PFSK-1 (cell line): ENCODE results near the gene CTNNA3.
A peak's percentile ranks its signal among the peaks of the same experiment; 100 is the strongest.

Experiments
- FOXP2 ChIP-seq: optimal IDR thresholded peaks from 2 replicates; pipeline ENCODE3; 2011; ENCODE audit warnings: borderline replicate concordance, control low read depth, inconsistent platforms; ENCODE audit not compliant: insufficient read depth; ENCODE audit errors: extremely low read length, extremely low read depth
- POLR2AphosphoS5 ChIP-seq: IDR thresholded peaks from 2 replicates; pipeline ENCODE4 v1.6.1; 2012; ENCODE audit warnings: low read depth, mild to moderate bottlenecking, control low read depth, low read length, moderate library complexity
- SIN3A ChIP-seq: IDR thresholded peaks from 2 replicates; pipeline ENCODE4 v1.6.1; 2012; ENCODE audit warnings: mild to moderate bottlenecking, low read length, moderate library complexity, borderline replicate concordance; ENCODE audit not compliant: insufficient read depth
- TAF1 ChIP-seq: IDR thresholded peaks from 2 replicates; pipeline ENCODE4 v1.6.1; 2012; ENCODE audit warnings: low read length, control low read depth, borderline replicate concordance; ENCODE audit not compliant: insufficient read depth
- TF ChIP-seq, protein P1 (sequence below), 2 experiments: IDR thresholded peaks; 2 replicates each; pipeline versions ENCODE4 v1.6.1 to v1.8.0; 2011 to 2012; ENCODE audit warnings: low read depth in 2 of 2, low read length in 2 of 2, control low read depth in 1 of 2, inconsistent platforms in 1 of 2, mild to moderate bottlenecking in 1 of 2, moderate library complexity in 1 of 2; ENCODE audit not compliant: insufficient read depth in 1 of 2

Gene CTNNA3

DNA sequence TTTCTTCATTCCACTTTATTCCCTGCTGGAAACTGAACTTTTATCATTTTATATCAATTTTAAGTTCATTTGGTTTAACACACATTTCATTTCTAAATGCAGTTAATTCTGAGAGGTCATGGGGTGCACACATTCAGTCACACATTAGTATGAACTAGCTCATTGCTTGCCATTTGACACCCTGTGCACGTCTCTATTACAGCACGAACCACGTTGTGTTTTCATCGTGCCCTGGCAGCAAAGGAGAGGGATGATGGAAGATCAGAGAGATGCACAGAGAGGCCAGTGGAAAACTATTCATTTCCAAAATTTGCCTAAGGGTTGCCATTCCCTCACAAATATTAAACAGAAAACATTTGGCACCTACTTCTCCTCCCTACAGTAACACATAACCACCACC is 45.4 kb downstream of the CTNNA3 start:
- no peak for TF ChIP-seq TAF1
- TF ChIP-seq, protein P1, sequence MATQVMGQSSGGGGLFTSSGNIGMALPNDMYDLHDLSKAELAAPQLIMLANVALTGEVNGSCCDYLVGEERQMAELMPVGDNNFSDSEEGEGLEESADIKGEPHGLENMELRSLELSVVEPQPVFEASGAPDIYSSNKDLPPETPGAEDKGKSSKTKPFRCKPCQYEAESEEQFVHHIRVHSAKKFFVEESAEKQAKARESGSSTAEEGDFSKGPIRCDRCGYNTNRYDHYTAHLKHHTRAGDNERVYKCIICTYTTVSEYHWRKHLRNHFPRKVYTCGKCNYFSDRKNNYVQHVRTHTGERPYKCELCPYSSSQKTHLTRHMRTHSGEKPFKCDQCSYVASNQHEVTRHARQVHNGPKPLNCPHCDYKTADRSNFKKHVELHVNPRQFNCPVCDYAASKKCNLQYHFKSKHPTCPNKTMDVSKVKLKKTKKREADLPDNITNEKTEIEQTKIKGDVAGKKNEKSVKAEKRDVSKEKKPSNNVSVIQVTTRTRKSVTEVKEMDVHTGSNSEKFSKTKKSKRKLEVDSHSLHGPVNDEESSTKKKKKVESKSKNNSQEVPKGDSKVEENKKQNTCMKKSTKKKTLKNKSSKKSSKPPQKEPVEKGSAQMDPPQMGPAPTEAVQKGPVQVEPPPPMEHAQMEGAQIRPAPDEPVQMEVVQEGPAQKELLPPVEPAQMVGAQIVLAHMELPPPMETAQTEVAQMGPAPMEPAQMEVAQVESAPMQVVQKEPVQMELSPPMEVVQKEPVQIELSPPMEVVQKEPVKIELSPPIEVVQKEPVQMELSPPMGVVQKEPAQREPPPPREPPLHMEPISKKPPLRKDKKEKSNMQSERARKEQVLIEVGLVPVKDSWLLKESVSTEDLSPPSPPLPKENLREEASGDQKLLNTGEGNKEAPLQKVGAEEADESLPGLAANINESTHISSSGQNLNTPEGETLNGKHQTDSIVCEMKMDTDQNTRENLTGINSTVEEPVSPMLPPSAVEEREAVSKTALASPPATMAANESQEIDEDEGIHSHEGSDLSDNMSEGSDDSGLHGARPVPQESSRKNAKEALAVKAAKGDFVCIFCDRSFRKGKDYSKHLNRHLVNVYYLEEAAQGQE (IDR thresholded peaks at IDR 0.05; ENCODE audit: insufficient read depth in 1 of 2, low read depth in 2 of 2, low read length in 2 of 2) = no peak
- no peak for TF ChIP-seq FOXP2
- no peak for TF ChIP-seq POLR2AphosphoS5
- TF ChIP-seq SIN3A = no peak

DNA sequence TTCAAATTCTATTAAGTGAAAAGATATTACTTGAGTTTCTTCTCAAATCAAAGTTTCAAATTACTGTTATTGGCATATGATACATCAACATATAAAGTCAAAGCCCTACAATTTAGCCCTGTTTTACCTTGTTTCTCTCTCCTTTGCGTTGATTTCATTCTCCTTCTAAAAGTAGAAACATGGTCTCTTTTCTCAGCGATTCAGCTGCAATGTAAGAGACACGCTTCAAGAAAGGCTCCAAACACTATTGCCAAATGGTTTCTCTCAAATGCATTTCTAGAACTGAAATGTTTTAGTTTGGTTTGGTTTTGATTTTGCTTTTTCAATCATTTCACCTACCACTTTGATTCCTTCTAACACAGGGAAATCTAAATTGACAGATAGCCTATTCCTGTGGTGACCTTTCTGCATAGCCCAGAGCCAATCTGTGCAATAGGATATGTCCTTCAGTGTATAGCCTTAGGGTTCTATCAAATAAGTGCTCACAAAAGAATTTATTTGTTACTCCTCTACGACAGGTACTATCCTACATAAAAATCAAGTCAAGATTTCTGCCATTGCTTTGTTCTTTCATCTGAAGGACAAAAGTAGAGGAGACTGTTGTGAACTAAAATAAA is 47.3 kb downstream of the CTNNA3 start:
- TF ChIP-seq TAF1 (no peak), FOXP2 (no peak), SIN3A (no peak), POLR2AphosphoS5 (no peak)
- TF ChIP-seq, protein P1 (IDR thresholded peaks at IDR 0.05; ENCODE audit: insufficient read depth in 1 of 2, low read depth in 2 of 2, low read length in 2 of 2) = no peak

DNA sequence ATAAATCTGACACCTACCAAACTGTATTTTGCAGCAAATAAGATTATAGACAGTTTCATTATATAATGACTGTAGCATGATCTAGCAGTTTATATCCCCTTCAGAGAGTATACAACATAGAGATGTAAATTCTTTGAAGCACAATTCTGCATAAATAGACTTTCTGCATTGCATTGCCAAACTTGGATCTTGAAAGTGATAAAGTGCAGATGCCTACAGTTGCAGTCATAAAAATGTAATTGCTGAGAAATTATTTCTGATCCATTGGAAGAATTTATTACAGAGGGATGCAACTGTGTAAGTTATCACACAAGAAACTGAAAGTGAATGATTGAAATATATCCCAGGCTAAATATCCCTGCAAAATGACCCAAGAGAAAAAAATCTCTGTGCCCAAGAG is 65.1 kb downstream of the CTNNA3 start:
- TF ChIP-seq SIN3A (no peak), TAF1 (no peak), POLR2AphosphoS5 (no peak), FOXP2 (no peak)
- TF ChIP-seq, protein P1 (IDR thresholded peaks at IDR 0.05; ENCODE audit: insufficient read depth in 1 of 2, low read depth in 2 of 2, low read length in 2 of 2) = no peak

DNA sequence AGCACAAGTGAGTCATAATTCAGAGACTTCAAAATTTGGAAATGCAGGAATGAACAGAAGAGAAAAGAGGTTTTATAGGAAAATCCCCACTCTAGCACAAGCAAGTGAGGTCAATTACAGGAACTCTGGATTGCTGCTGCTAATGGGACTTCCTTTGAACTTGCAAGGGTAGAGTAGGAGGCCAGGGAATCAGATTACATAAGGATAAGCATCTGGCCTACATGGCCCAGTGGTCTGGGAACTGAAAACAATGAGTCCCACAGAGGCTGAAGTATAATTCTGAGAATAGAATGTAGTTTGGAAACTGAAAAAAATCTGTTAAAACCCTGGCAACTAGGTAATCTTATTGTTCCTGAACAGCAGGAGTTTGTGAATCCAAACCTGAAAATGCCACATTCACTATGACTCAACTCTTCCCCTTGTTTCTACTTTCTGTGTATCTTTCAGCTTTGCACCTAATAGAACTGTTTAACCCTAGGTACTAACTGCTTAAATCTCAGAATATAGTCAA is 66.5 kb downstream of the CTNNA3 start:
- TF ChIP-seq, protein P1 (IDR thresholded peaks at IDR 0.05; ENCODE audit: insufficient read depth in 1 of 2, low read depth in 2 of 2, low read length in 2 of 2) = peak in 1 of 2 experiments; percentile 60; a peak in 1 of 4 replicates
- TF ChIP-seq SIN3A = no peak; the same call in 1 of the 2 replicates

DNA sequence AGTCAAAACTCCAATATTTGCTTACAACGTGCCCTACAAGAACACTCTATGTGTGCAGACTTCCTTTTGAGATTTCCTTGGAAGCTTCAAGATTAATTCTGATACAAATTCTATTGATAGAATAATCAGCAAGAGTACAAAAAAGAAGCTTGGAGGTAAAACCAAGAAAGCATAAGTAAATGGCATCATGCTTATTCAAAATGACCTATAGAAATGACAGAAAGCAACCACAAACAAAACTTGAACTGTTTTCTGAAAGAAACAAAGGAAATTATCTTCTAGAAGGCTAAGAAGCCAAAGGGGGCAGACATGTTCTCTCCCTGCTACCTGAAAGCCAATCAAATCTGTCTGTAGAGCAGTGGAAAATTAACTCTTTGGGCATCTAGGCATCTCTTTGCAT is 73.0 kb downstream of the CTNNA3 start:
- TF ChIP-seq, protein P1 (IDR thresholded peaks at IDR 0.05; ENCODE audit: insufficient read depth in 1 of 2, low read depth in 2 of 2, low read length in 2 of 2) = no peak
- no peak for TF ChIP-seq TAF1
- no peak for TF ChIP-seq FOXP2
- no peak for TF ChIP-seq POLR2AphosphoS5
- no peak for TF ChIP-seq SIN3A
